Measurements from ENCODE around the gene RBM23.

The RBM23 gene

GRCh38 chr14:22888662-22889061 lies 30.3 kb downstream of the RBM23 start:
- no peak overlapping the region for H2BK15ac ChIP-seq (ENCODE audit: low read length)
- DNase-seq (ENCODE audit: low spot score), result no peak
- H3K36me3 ChIP-seq (replicated peaks in 1 of 2; ENCODE audit: control insufficient read depth in 2 of 2, insufficient read depth in 2 of 2, low read length in 2 of 2), result no peaks in the 10 kb centered on the region
- H3K18ac ChIP-seq (ENCODE audit: low read length), result no peak overlapping the region
- H3K79me1 ChIP-seq (ENCODE audit: low read depth, low read length), result peaks cover 2% of the 10 kb centered on the region
- H3K23ac ChIP-seq (ENCODE audit: low read depth, low read length, poor library complexity), result no peak overlapping the region
- peaks cover 0 to 6% (median 0%) of the 10 kb centered on the region in 3 experiments for H3K27me3 ChIP-seq (ENCODE audit: control insufficient read depth in 3 of 3, insufficient read depth in 3 of 3, low read depth in 1 of 3, low read length in 3 of 3)
- H3K4ac ChIP-seq (ENCODE audit: low read length), result no peak overlapping the region
- no peak overlapping the region for H3K4me3 ChIP-seq (ENCODE audit: low read length in 2 of 2)
- H2AFZ ChIP-seq (ENCODE audit: low read length), result no peak overlapping the region
- H2BK12ac ChIP-seq (ENCODE audit: low read length), result no peak overlapping the region
- H4K8ac ChIP-seq (ENCODE audit: low read depth, low read length), result no peak overlapping the region
- H4K91ac ChIP-seq (ENCODE audit: low read depth, low read length, poor library complexity), result no peak overlapping the region
- H3K4me2 ChIP-seq (ENCODE audit: insufficient read depth, low read length, poor library complexity, severe bottlenecking), result no peak overlapping the region
- H3K9ac ChIP-seq (ENCODE audit: low read depth, low read length, poor library complexity), result no peak overlapping the region
- H3K4me1 ChIP-seq (ENCODE audit: control insufficient read depth in 2 of 2, insufficient read depth in 1 of 2, low read depth in 1 of 2, low read length in 2 of 2), result peaks cover 19 to 24% of the 10 kb centered on the region in 2 donors
- H3K14ac ChIP-seq (ENCODE audit: low read length), result no peak overlapping the region
- H2BK120ac ChIP-seq (ENCODE audit: low read depth, low read length), result no peak overlapping the region
- whole genome bisulfite sequencing, 2 donors (ENCODE audit: extremely low coverage in 2 of 2, insufficient read length in 2 of 2, insufficient replicate concordance in 1 of 2), result no CpG with 5 or more reads among the region's 4 CpGs
- no peak overlapping the region for H3K27ac ChIP-seq (replicated peaks; ENCODE audit: low read length)
- no peak overlapping the region for H2AK5ac ChIP-seq (ENCODE audit: low read depth, low read length)
- H3K9me3 ChIP-seq (replicated peaks in 1 of 2; ENCODE audit: control insufficient read depth in 2 of 2, insufficient read depth in 1 of 2, low read depth in 1 of 2, low read length in 2 of 2), result no peaks in the 10 kb centered on the region
- H2BK5ac ChIP-seq (ENCODE audit: low read length), result no peak overlapping the region

GRCh38 chr14:22887990-22888378 lies 31.0 kb downstream of the RBM23 start:
- H3K9ac ChIP-seq (ENCODE audit: low read depth, low read length, poor library complexity), result no peak overlapping the region
- H3K79me1 ChIP-seq (ENCODE audit: low read depth, low read length), result peaks cover 2% of the 10 kb centered on the region
- no peak for DNase-seq (ENCODE audit: low spot score)
- peak overlapping the region; percentile 68 for H2AFZ ChIP-seq (ENCODE audit: low read length)
- H3K4me3 ChIP-seq (ENCODE audit: low read length in 2 of 2), result peak overlapping the region in 1 of 2 donors; percentile 61
- H3K4me2 ChIP-seq (ENCODE audit: insufficient read depth, low read length, poor library complexity, severe bottlenecking), result peak overlapping the region; percentile 56
- H2BK5ac ChIP-seq (ENCODE audit: low read length), result no peak overlapping the region
- no peak overlapping the region for H2BK15ac ChIP-seq (ENCODE audit: low read length)
- no peaks in the 10 kb centered on the region for H3K36me3 ChIP-seq (replicated peaks in 1 of 2; ENCODE audit: control insufficient read depth in 2 of 2, insufficient read depth in 2 of 2, low read length in 2 of 2)
- no peak overlapping the region for H3K23ac ChIP-seq (ENCODE audit: low read depth, low read length, poor library complexity)
- no peaks in the 10 kb centered on the region for H3K9me3 ChIP-seq (replicated peaks in 1 of 2; ENCODE audit: control insufficient read depth in 2 of 2, insufficient read depth in 1 of 2, low read depth in 1 of 2, low read length in 2 of 2)
- H2BK120ac ChIP-seq (ENCODE audit: low read depth, low read length), result no peak overlapping the region
- H3K27ac ChIP-seq (replicated peaks; ENCODE audit: low read length), result no peak overlapping the region
- H3K18ac ChIP-seq (ENCODE audit: low read length), result peak overlapping the region; percentile 40
- H3K14ac ChIP-seq (ENCODE audit: low read length), result no peak overlapping the region
- peaks cover 0 to 6% (median 0%) of the 10 kb centered on the region in 3 experiments for H3K27me3 ChIP-seq (ENCODE audit: control insufficient read depth in 3 of 3, insufficient read depth in 3 of 3, low read depth in 1 of 3, low read length in 3 of 3)
- no peak overlapping the region for H4K8ac ChIP-seq (ENCODE audit: low read depth, low read length)
- H2BK12ac ChIP-seq (ENCODE audit: low read length), result peak overlapping the region; percentile 92
- no peak overlapping the region for H2AK5ac ChIP-seq (ENCODE audit: low read depth, low read length)
- no peak overlapping the region for H4K91ac ChIP-seq (ENCODE audit: low read depth, low read length, poor library complexity)
- no CpG with 5 or more reads among the region's 5 CpGs for WGBS, 2 donors (ENCODE audit: extremely low coverage in 2 of 2, insufficient read length in 2 of 2, insufficient replicate concordance in 1 of 2)
- no peak overlapping the region for H3K4ac ChIP-seq (ENCODE audit: low read length)
- peaks cover 26 to 31% of the 10 kb centered on the region in 2 donors for H3K4me1 ChIP-seq (ENCODE audit: control insufficient read depth in 2 of 2, insufficient read depth in 1 of 2, low read depth in 1 of 2, low read length in 2 of 2)

GRCh38 chr14:22887260-22887989 lies 31.5 kb downstream of the RBM23 start:
- no peak overlapping the region for H2BK5ac ChIP-seq (ENCODE audit: low read length)
- peak overlapping the region; percentile 88 for H3K27ac ChIP-seq (replicated peaks; ENCODE audit: low read length)

GRCh38 chr14:22886500-22887259 lies 32.3 kb downstream of the RBM23 start:
- Histone ChIP-seq H3K4me2 (ENCODE audit: insufficient read depth, low read length, poor library complexity, severe bottlenecking) (peak overlapping the region; percentile 91), H2AFZ (ENCODE audit: low read length) (peak overlapping the region; percentile 91), H3K9ac (ENCODE audit: low read depth, low read length, poor library complexity) (peak overlapping the region; percentile 73), H2AK5ac (ENCODE audit: low read depth, low read length) (peak overlapping the region; percentile 71), H3K4me3 (ENCODE audit: low read length in 2 of 2) (peak overlapping the region; percentile 61 to 79), H2BK12ac (ENCODE audit: low read length) (no peak overlapping the region), H4K91ac (ENCODE audit: low read depth, low read length, poor library complexity) (no peak overlapping the region), H3K27me3 (ENCODE audit: control insufficient read depth in 3 of 3, insufficient read depth in 3 of 3, low read depth in 1 of 3, low read length in 3 of 3) (peaks cover 0 to 6% (median 0%) of the 10 kb centered on the region in 3 experiments), H2BK5ac (ENCODE audit: low read length) (no peak overlapping the region), H3K9me3 (replicated peaks in 1 of 2; ENCODE audit: control insufficient read depth in 2 of 2, insufficient read depth in 1 of 2, low read depth in 1 of 2, low read length in 2 of 2) (no peaks in the 10 kb centered on the region), H3K23ac (ENCODE audit: low read depth, low read length, poor library complexity) (peak overlapping the region; percentile 70), H3K4ac (ENCODE audit: low read length) (no peak overlapping the region), H3K4me1 (ENCODE audit: control insufficient read depth in 2 of 2, insufficient read depth in 1 of 2, low read depth in 1 of 2, low read length in 2 of 2) (peaks cover 34 to 41% of the 10 kb centered on the region in 2 donors), H3K18ac (ENCODE audit: low read length) (peak overlapping the region; percentile 92), H3K27ac (replicated peaks; ENCODE audit: low read length) (peak overlapping the region; percentile 88), H3K79me1 (ENCODE audit: low read depth, low read length) (peaks cover 2% of the 10 kb centered on the region), H2BK120ac (ENCODE audit: low read depth, low read length) (no peak overlapping the region), H4K8ac (ENCODE audit: low read depth, low read length) (no peak overlapping the region), H3K14ac (ENCODE audit: low read length) (peak overlapping the region; percentile 73), H2BK15ac (ENCODE audit: low read length) (peak overlapping the region; percentile 10), H3K36me3 (replicated peaks in 1 of 2; ENCODE audit: control insufficient read depth in 2 of 2, insufficient read depth in 2 of 2, low read length in 2 of 2) (no peaks in the 10 kb centered on the region)
- DNase-seq (ENCODE audit: low spot score), result peak; percentile 82
- no CpG with 5 or more reads among the region's 77 CpGs for WGBS, 2 donors (ENCODE audit: extremely low coverage in 2 of 2, insufficient read length in 2 of 2, insufficient replicate concordance in 1 of 2)

More at GRCh38 chr14:22887260-22887989, 31.5 kb downstream of the RBM23 start:
- WGBS, 2 donors (ENCODE audit: extremely low coverage in 2 of 2, insufficient read length in 2 of 2, insufficient replicate concordance in 1 of 2), result no CpG with 5 or more reads among the region's 11 CpGs
- Histone ChIP-seq H4K91ac (ENCODE audit: low read depth, low read length, poor library complexity) (no peak overlapping the region), H2BK12ac (ENCODE audit: low read length) (no peak overlapping the region), H2BK120ac (ENCODE audit: low read depth, low read length) (no peak overlapping the region), H3K9me3 (replicated peaks in 1 of 2; ENCODE audit: control insufficient read depth in 2 of 2, insufficient read depth in 1 of 2, low read depth in 1 of 2, low read length in 2 of 2) (no peaks in the 10 kb centered on the region), H3K4me3 (ENCODE audit: low read length in 2 of 2) (peak overlapping the region; percentile 61 to 79), H3K4me1 (ENCODE audit: control insufficient read depth in 2 of 2, insufficient read depth in 1 of 2, low read depth in 1 of 2, low read length in 2 of 2) (peaks cover 30 to 35% of the 10 kb centered on the region in 2 donors), H3K9ac (ENCODE audit: low read depth, low read length, poor library complexity) (no peak overlapping the region), H2BK15ac (ENCODE audit: low read length) (no peak overlapping the region), H3K27me3 (ENCODE audit: control insufficient read depth in 3 of 3, insufficient read depth in 3 of 3, low read depth in 1 of 3, low read length in 3 of 3) (peaks cover 0 to 6% (median 0%) of the 10 kb centered on the region in 3 experiments), H3K18ac (ENCODE audit: low read length) (no peak overlapping the region), H4K8ac (ENCODE audit: low read depth, low read length) (no peak overlapping the region), H2AFZ (ENCODE audit: low read length) (peak overlapping the region; percentile 91), H3K4me2 (ENCODE audit: insufficient read depth, low read length, poor library complexity, severe bottlenecking) (peak overlapping the region; percentile 91), H3K23ac (ENCODE audit: low read depth, low read length, poor library complexity) (no peak overlapping the region), H3K36me3 (replicated peaks in 1 of 2; ENCODE audit: control insufficient read depth in 2 of 2, insufficient read depth in 2 of 2, low read length in 2 of 2) (no peaks in the 10 kb centered on the region), H2AK5ac (ENCODE audit: low read depth, low read length) (no peak overlapping the region), H3K79me1 (ENCODE audit: low read depth, low read length) (peaks cover 2% of the 10 kb centered on the region), H3K4ac (ENCODE audit: low read length) (no peak overlapping the region), H3K14ac (ENCODE audit: low read length) (no peak overlapping the region)
- peak; percentile 76 for DNase-seq (ENCODE audit: low spot score)
